Glutamatergic neuron (in vitro differentiated cells): Measurements from ENCODE around the gene EXD1. TPM values are rescaled to one million over a fixed set of nuclear protein-coding genes. Genes with fewer than 3 reads are reported as not detected.

ENCODE experiments used
- DNase-seq: peaks from one replicate; pipeline ENCODE4 v3.0.0; 2022
- H3K27ac Mint-ChIP-seq: one replicate; pipeline ENCODE4 v1.8.0; 2020; ENCODE audit warnings: mild to moderate bottlenecking, mixed read lengths, inconsistent platforms; ENCODE audit not compliant: unreplicated experiment
- H3K27me3 Mint-ChIP-seq: one replicate; pipeline ENCODE4 v1.8.0; 2020; ENCODE audit warnings: mild to moderate bottlenecking, moderate library complexity, mixed read lengths, inconsistent platforms; ENCODE audit not compliant: unreplicated experiment
- H3K36me3 Mint-ChIP-seq: one replicate; pipeline ENCODE4 v1.8.0; 2020; ENCODE audit warnings: mild to moderate bottlenecking, mixed read lengths, inconsistent platforms; ENCODE audit not compliant: unreplicated experiment
- H3K4me1 Mint-ChIP-seq: one replicate; pipeline ENCODE4 v1.8.0; 2020; ENCODE audit warnings: mild to moderate bottlenecking, low read depth, mixed read lengths, inconsistent platforms; ENCODE audit not compliant: unreplicated experiment
- H3K4me3 Mint-ChIP-seq: one replicate; pipeline ENCODE4 v1.8.0; 2020; ENCODE audit warnings: mild to moderate bottlenecking, mixed read lengths, inconsistent platforms; ENCODE audit not compliant: unreplicated experiment
- H3K9me3 Mint-ChIP-seq: one replicate; pipeline ENCODE4 v1.8.0; 2020; ENCODE audit warnings: mild to moderate bottlenecking, moderate library complexity, mixed read lengths, inconsistent platforms; ENCODE audit not compliant: unreplicated experiment
- CTCF ChIP-seq: fragments of 200-600 bp; sonication (generic); IDR thresholded peaks from one replicate; pipeline ENCODE4 v1.5.0; 2021; ENCODE audit not compliant: partially characterized antibody, unreplicated experiment
- total RNA-seq: library from RNA; stranded (reverse); fragmentation: NEBNext Ultra II Directional; extraction: Animal tissue kit (Norgen Biotek cat#: 25700); gene quantifications from one replicate; pipeline ENCODE4 v1.2.1, GENCODE V29; 2021; ENCODE audit not compliant: unreplicated experiment

EXD1 gene
- total RNA-seq, 1 donor from 2014 or later: not detected

GRCh38 chr15:41231422-41232226 is 1.1 kb upstream of the EXD1 start:
- Mint-ChIP-seq H3K9me3 (no peaks in the 10 kb centered on the region), H3K4me1 (peaks cover 8% of the 10 kb centered on the region), H3K27me3 (peaks cover 6% of the 10 kb centered on the region), H3K4me3 (peak overlapping the region; percentile 90), H3K36me3 (no peaks in the 10 kb centered on the region), H3K27ac (peak overlapping the region; percentile 89)
- no peak for DNase-seq
- no peak for TF ChIP-seq CTCF

- peaks cover 8% of the 10 kb centered on the region for H3K4me1 Mint-ChIP-seq
- TF ChIP-seq CTCF: no peak
- H3K27me3 Mint-ChIP-seq: peaks cover 6% of the 10 kb centered on the region
- H3K27ac Mint-ChIP-seq: peak overlapping the region; percentile 89
- H3K36me3 Mint-ChIP-seq: no peaks in the 10 kb centered on the region
- DNase-seq: no peak
- no peaks in the 10 kb centered on the region for H3K9me3 Mint-ChIP-seq
- H3K4me3 Mint-ChIP-seq: peak overlapping the region; percentile 90
Observed at GRCh38 chr15:41230345-41230649, 260 bp downstream of the EXD1 start.

- TF ChIP-seq CTCF: no peak
- Mint-ChIP-seq H3K4me3 (no peak overlapping the region), H3K36me3 (no peaks in the 10 kb centered on the region), H3K27ac (no peak overlapping the region), H3K27me3 (no peaks in the 10 kb centered on the region), H3K4me1 (no peaks in the 10 kb centered on the region), H3K9me3 (no peaks in the 10 kb centered on the region)
- DNase-seq: no peak
Observed at GRCh38 chr15:41219381-41219780, 11.2 kb downstream of the EXD1 start.

GRCh38 chr15:41218851-41219250 is 11.7 kb downstream of the EXD1 start:
- TF ChIP-seq CTCF: no peak
- Mint-ChIP-seq H3K27ac (no peak overlapping the region), H3K36me3 (no peaks in the 10 kb centered on the region), H3K9me3 (no peaks in the 10 kb centered on the region), H3K27me3 (no peaks in the 10 kb centered on the region), H3K4me3 (no peak overlapping the region), H3K4me1 (no peaks in the 10 kb centered on the region)
- DNase-seq: no peak

- no peak for TF ChIP-seq CTCF
- H3K4me3 Mint-ChIP-seq: no peak overlapping the region
- no peak overlapping the region for H3K27ac Mint-ChIP-seq
- no peaks in the 10 kb centered on the region for H3K36me3 Mint-ChIP-seq
- no peaks in the 10 kb centered on the region for H3K9me3 Mint-ChIP-seq
- H3K27me3 Mint-ChIP-seq: no peaks in the 10 kb centered on the region
- DNase-seq: no peak
- no peaks in the 10 kb centered on the region for H3K4me1 Mint-ChIP-seq
Observed at GRCh38 chr15:41215708-41216107, 14.8 kb downstream of the EXD1 start.
